HepG2 (cell line): ENCODE results near the gene SMCO1. TPM values are rescaled to one million over a fixed set of nuclear protein-coding genes. Genes with fewer than 3 reads are reported as not detected.
A peak's percentile ranks its signal among the peaks of the same experiment; 100 is the strongest.

Experiments used
- MATR3 ChIP-seq: sonication (generic); formaldehyde crosslinking; IDR thresholded peaks from 2 replicates; pipeline ENCODE4 v1.4.0; 2020; ENCODE audit warnings: missing genetic modification reagents
- NFIB ChIP-seq: sonication (generic); formaldehyde crosslinking; IDR thresholded peaks from 2 replicates; pipeline ENCODE4 v1.9.0; 2021; ENCODE audit warnings: missing genetic modification reagents, mild to moderate bottlenecking, borderline replicate concordance
- NRL ChIP-seq: sonication (generic); formaldehyde crosslinking; IDR thresholded peaks from 2 replicates; pipeline ENCODE4 v1.5.0; 2020; ENCODE audit warnings: missing genetic modification reagents, mild to moderate bottlenecking, moderate library complexity, borderline replicate concordance
- PHF20 ChIP-seq: sonication (generic); formaldehyde crosslinking; IDR thresholded peaks from 2 replicates; pipeline ENCODE4 v1.5.0; 2020; ENCODE audit warnings: mild to moderate bottlenecking, missing genetic modification reagents
- SALL2 ChIP-seq: sonication (generic); formaldehyde crosslinking; IDR thresholded peaks from 2 replicates; pipeline ENCODE4 v1.8.1; 2023; ENCODE audit warnings: mild to moderate bottlenecking, missing genetic modification reagents, inconsistent platforms
- SUZ12 ChIP-seq: fragments of 150-350 bp; IDR thresholded peaks from 2 replicates; pipeline ENCODE4 v1.6.1; 2014; ENCODE audit warnings: low read depth, low read length
- YEATS2 ChIP-seq: sonication (generic); formaldehyde crosslinking; IDR thresholded peaks from 2 replicates; pipeline ENCODE4 v1.4.0; 2020; ENCODE audit warnings: missing genetic modification reagents, borderline replicate concordance
- ZFAT ChIP-seq: sonication (generic); formaldehyde crosslinking; conservative IDR thresholded peaks from 2 replicates; pipeline ENCODE4 v1.8.1; 2023; ENCODE audit warnings: missing genetic modification reagents, inconsistent platforms
- ZNF441 ChIP-seq: sonication (generic); formaldehyde crosslinking; IDR thresholded peaks from 2 replicates; pipeline ENCODE4 v1.7.0; 2021; ENCODE audit warnings: missing genetic modification reagents, borderline replicate concordance
- ZNF883 ChIP-seq: sonication (generic); formaldehyde crosslinking; IDR thresholded peaks from 2 replicates; pipeline ENCODE4 v1.5.1; 2020; ENCODE audit warnings: mild to moderate bottlenecking, missing genetic modification reagents; ENCODE audit errors: not compliant biosample characterization
- polyA plus RNA-seq, 8 experiments: library from polyadenylated mRNA; depleted of rRNA in 3 of 8; stranded (reverse) in 7 of 8; unstranded in 1 of 8; fragments of >200 nt; fragmentation: Illumina TruSeq in 4 of 8; extraction: Trizol in 4 of 8; gene quantifications; 2 replicates each; pipeline versions ENCODE4 v1.2.1 to v1.2.3, GENCODE V29; 2011 to 2016; ENCODE audit warnings: low read depth in 4 of 8, missing spikeins in 1 of 8, mixed read lengths in 1 of 8; ENCODE audit not compliant: insufficient read depth in 1 of 8
- total RNA-seq, 5 experiments: library from RNA; depleted of rRNA; stranded (reverse); fragments of >200 nt; fragmentation: Illumina TruSeq; extraction: Trizol; gene quantifications; 2 replicates each; pipeline ENCODE4 v1.2.3, GENCODE V29; 2016; ENCODE audit warnings: low read depth in 1 of 5
- TF ChIP-seq, protein P1 (sequence below): sonication (generic); formaldehyde crosslinking; IDR thresholded peaks from 2 replicates; pipeline ENCODE4 v1.9.0; 2021; ENCODE audit warnings: missing genetic modification reagents, borderline replicate concordance
- TF ChIP-seq, protein P2 (sequence below): IDR thresholded peaks from 2 replicates; pipeline ENCODE4 v1.4.0; 2020; ENCODE audit warnings: mild to moderate bottlenecking, missing genetic modification reagents
- TF ChIP-seq, protein P3 (sequence below): sonication (generic); formaldehyde crosslinking; IDR thresholded peaks from 2 replicates; pipeline ENCODE4 v1.5.1; 2020; ENCODE audit warnings: mild to moderate bottlenecking, missing genetic modification reagents, moderate library complexity
- TF ChIP-seq, protein P4 (sequence below): sonication (generic); formaldehyde crosslinking; IDR thresholded peaks from 2 replicates; pipeline ENCODE4 v1.4.0; 2020; ENCODE audit warnings: mild to moderate bottlenecking, missing genetic modification reagents

Gene SMCO1
- total and polyA plus RNA-seq, 2 of the 13 experiments (the other 11 are each of a cell fraction or from before 2014, with no cell fraction given) = not detected

DNA sequence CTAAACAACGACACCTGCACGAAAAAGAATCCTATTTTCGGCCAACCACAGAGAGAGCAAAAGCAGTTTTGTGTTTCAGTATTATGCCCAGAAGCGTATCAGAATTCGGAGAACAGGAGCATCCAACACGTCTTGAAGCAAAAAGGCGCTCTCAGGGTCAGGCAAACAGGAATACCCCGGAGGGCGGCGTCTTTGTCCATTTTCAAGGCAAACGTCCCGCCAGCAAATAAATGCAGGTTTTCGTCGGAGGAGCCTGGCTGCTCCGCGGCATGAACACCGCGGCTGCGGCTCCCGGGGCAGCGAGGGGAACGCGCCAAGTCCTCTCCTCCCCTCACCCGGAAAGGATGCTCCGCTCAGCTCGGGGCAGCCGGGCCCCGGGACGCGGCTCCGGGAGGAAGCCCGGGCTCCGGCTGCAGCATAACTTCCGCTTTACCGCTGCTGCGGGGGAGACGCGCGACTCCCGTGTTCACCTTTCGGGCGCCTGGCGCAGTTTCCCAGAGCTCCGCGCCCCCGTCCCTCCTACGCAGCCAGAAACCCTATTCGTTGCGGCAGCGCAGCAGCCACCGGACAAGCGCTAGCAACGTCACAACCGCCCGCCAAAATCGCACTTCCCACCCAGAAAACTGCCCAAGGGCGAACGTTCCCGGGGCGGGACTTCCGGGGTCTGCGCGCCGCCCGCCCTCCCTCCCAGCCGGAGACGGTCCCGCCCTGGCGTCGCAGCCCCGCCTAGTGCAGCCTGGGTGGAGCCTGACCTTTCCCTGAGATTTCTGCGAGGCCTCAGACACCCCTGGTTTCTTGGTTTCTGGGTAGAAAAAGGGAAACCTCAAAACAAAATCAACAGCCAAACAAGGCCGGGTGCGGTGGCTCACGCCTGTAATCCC is 11.7 kb downstream of the SMCO1 start, which contains the start of gene RNF168 (continued):
- TF ChIP-seq, protein P1, sequence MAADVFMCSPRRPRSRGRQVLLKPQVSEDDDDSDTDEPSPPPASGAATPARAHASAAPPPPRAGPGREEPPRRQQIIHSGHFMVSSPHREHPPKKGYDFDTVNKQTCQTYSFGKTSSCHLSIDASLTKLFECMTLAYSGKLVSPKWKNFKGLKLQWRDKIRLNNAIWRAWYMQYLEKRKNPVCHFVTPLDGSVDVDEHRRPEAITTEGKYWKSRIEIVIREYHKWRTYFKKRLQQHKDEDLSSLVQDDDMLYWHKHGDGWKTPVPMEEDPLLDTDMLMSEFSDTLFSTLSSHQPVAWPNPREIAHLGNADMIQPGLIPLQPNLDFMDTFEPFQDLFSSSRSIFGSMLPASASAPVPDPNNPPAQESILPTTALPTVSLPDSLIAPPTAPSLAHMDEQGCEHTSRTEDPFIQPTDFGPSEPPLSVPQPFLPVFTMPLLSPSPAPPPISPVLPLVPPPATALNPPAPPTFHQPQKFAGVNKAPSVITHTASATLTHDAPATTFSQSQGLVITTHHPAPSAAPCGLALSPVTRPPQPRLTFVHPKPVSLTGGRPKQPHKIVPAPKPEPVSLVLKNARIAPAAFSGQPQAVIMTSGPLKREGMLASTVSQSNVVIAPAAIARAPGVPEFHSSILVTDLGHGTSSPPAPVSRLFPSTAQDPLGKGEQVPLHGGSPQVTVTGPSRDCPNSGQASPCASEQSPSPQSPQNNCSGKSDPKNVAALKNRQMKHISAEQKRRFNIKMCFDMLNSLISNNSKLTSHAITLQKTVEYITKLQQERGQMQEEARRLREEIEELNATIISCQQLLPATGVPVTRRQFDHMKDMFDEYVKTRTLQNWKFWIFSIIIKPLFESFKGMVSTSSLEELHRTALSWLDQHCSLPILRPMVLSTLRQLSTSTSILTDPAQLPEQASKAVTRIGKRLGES (CRISPR knock-in tag) = no peak
- TF ChIP-seq NFIB (CRISPR knock-in tag) (no peak), ZNF883 (CRISPR knock-in tag) (peak; percentile 69), SALL2 (CRISPR knock-in tag) (no peak; the same call in 1 of the 2 replicates), MATR3 (CRISPR knock-in tag) (no peak), SUZ12 (no peak), ZFAT (CRISPR knock-in tag) (no peak), YEATS2 (CRISPR knock-in tag) (peak; percentile 86; the same call in 1 of the 2 replicates), PHF20 (CRISPR knock-in tag) (peak; percentile 87), NRL (CRISPR knock-in tag) (no peak), ZNF441 (CRISPR knock-in tag) (no peak)
- TF ChIP-seq, protein P2, sequence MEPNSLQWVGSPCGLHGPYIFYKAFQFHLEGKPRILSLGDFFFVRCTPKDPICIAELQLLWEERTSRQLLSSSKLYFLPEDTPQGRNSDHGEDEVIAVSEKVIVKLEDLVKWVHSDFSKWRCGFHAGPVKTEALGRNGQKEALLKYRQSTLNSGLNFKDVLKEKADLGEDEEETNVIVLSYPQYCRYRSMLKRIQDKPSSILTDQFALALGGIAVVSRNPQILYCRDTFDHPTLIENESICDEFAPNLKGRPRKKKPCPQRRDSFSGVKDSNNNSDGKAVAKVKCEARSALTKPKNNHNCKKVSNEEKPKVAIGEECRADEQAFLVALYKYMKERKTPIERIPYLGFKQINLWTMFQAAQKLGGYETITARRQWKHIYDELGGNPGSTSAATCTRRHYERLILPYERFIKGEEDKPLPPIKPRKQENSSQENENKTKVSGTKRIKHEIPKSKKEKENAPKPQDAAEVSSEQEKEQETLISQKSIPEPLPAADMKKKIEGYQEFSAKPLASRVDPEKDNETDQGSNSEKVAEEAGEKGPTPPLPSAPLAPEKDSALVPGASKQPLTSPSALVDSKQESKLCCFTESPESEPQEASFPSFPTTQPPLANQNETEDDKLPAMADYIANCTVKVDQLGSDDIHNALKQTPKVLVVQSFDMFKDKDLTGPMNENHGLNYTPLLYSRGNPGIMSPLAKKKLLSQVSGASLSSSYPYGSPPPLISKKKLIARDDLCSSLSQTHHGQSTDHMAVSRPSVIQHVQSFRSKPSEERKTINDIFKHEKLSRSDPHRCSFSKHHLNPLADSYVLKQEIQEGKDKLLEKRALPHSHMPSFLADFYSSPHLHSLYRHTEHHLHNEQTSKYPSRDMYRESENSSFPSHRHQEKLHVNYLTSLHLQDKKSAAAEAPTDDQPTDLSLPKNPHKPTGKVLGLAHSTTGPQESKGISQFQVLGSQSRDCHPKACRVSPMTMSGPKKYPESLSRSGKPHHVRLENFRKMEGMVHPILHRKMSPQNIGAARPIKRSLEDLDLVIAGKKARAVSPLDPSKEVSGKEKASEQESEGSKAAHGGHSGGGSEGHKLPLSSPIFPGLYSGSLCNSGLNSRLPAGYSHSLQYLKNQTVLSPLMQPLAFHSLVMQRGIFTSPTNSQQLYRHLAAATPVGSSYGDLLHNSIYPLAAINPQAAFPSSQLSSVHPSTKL = peak; percentile 47
- TF ChIP-seq, protein P3, sequence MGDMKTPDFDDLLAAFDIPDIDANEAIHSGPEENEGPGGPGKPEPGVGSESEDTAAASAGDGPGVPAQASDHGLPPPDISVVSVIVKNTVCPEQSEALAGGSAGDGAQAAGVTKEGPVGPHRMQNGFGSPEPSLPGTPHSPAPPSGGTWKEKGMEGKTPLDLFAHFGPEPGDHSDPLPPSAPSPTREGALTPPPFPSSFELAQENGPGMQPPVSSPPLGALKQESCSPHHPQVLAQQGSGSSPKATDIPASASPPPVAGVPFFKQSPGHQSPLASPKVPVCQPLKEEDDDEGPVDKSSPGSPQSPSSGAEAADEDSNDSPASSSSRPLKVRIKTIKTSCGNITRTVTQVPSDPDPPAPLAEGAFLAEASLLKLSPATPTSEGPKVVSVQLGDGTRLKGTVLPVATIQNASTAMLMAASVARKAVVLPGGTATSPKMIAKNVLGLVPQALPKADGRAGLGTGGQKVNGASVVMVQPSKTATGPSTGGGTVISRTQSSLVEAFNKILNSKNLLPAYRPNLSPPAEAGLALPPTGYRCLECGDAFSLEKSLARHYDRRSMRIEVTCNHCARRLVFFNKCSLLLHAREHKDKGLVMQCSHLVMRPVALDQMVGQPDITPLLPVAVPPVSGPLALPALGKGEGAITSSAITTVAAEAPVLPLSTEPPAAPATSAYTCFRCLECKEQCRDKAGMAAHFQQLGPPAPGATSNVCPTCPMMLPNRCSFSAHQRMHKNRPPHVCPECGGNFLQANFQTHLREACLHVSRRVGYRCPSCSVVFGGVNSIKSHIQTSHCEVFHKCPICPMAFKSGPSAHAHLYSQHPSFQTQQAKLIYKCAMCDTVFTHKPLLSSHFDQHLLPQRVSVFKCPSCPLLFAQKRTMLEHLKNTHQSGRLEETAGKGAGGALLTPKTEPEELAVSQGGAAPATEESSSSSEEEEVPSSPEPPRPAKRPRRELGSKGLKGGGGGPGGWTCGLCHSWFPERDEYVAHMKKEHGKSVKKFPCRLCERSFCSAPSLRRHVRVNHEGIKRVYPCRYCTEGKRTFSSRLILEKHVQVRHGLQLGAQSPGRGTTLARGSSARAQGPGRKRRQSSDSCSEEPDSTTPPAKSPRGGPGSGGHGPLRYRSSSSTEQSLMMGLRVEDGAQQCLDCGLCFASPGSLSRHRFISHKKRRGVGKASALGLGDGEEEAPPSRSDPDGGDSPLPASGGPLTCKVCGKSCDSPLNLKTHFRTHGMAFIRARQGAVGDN (CRISPR knock-in tag) = peak; percentile 90
- TF ChIP-seq, protein P4, sequence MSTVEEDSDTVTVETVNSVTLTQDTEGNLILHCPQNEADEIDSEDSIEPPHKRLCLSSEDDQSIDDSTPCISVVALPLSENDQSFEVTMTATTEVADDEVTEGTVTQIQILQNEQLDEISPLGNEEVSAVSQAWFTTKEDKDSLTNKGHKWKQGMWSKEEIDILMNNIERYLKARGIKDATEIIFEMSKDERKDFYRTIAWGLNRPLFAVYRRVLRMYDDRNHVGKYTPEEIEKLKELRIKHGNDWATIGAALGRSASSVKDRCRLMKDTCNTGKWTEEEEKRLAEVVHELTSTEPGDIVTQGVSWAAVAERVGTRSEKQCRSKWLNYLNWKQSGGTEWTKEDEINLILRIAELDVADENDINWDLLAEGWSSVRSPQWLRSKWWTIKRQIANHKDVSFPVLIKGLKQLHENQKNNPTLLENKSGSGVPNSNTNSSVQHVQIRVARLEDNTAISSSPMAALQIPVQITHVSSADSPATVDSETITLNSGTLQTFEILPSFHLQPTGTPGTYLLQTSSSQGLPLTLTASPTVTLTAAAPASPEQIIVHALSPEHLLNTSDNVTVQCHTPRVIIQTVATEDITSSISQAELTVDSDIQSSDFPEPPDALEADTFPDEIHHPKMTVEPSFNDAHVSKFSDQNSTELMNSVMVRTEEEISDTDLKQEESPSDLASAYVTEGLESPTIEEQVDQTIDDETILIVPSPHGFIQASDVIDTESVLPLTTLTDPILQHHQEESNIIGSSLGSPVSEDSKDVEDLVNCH (CRISPR knock-in tag) = no peak
